DND-41 (cell line): ENCODE data around the gene USP34.

ENCODE experiments used
- ATAC-seq: fragments of 200-7000 bp; cut with Tn5 transposase; 3 replicates; pipeline ENCODE4 v1.9.1; 2021; ENCODE audit warnings: low read depth; ENCODE audit not compliant: insufficient read depth
- DNase-seq: peaks from one replicate; pipeline ENCODE4 v3.0.0-alpha.2; 2020
- H2AFZ ChIP-seq: 2 replicates; pipeline ENCODE4 v1.6.0; 2012; ENCODE audit warnings: low read depth, low read length
- H3K27ac ChIP-seq: 2 replicates; pipeline ENCODE4 v1.5.1; 2012; ENCODE audit warnings: low read length, inconsistent platforms
- H3K27me3 ChIP-seq: fragments of 200-600 bp; sonication (generic); 2 replicates; pipeline ENCODE4 v1.6.0; 2012; ENCODE audit warnings: low read length, mild to moderate bottlenecking, inconsistent platforms; ENCODE audit not compliant: insufficient read depth, poor library complexity
- H3K36me3 ChIP-seq: 2 replicates; pipeline ENCODE4 v1.5.1; 2012; ENCODE audit warnings: low read length, inconsistent platforms; ENCODE audit not compliant: insufficient read depth
- H3K4me1 ChIP-seq: 2 replicates; pipeline ENCODE4 v1.5.1; 2012; ENCODE audit warnings: mild to moderate bottlenecking, low read length; ENCODE audit not compliant: insufficient read depth
- H3K4me2 ChIP-seq: 2 replicates; pipeline ENCODE4 v1.6.0; 2012; ENCODE audit warnings: mild to moderate bottlenecking, moderate library complexity, low read length, inconsistent platforms; ENCODE audit not compliant: insufficient read depth
- H3K4me3 ChIP-seq, 2 experiments: fragments of 200-600 bp in 1 of 2; shearing (Covaris generic) in 1 of 2; 2 replicates each; pipeline ENCODE4 v1.5.1; 2012 to 2016; ENCODE audit warnings: inconsistent platforms in 2 of 2, low read length in 2 of 2, mild to moderate bottlenecking in 2 of 2, low read depth in 1 of 2, moderate library complexity in 1 of 2
- H3K79me2 ChIP-seq: 2 replicates; pipeline ENCODE4 v1.6.0; 2012; ENCODE audit warnings: low read length, inconsistent platforms; ENCODE audit not compliant: insufficient read depth
- H3K9ac ChIP-seq: 2 replicates; pipeline ENCODE4 v1.6.0; 2012; ENCODE audit warnings: low read depth, mild to moderate bottlenecking, inconsistent platforms, low read length, moderate library complexity
- H3K9me3 ChIP-seq: 2 replicates; pipeline ENCODE4 v1.5.1; 2012; ENCODE audit warnings: low read length, moderate library complexity, mild to moderate bottlenecking, inconsistent platforms; ENCODE audit not compliant: insufficient read depth, severe bottlenecking
- H4K20me1 ChIP-seq: 2 replicates; pipeline ENCODE4 v1.6.0; 2012; ENCODE audit warnings: low read length; ENCODE audit not compliant: insufficient read depth
- EZH2 ChIP-seq: IDR thresholded peaks from 3 replicates; pipeline ENCODE4 v1.6.1; 2012; ENCODE audit warnings: borderline replicate concordance, low read depth, mild to moderate bottlenecking, moderate library complexity, low read length, inconsistent platforms; ENCODE audit not compliant: severe bottlenecking
- TF ChIP-seq, protein P1 (sequence below): IDR thresholded peaks from 2 replicates; pipeline ENCODE4 v1.5.1; 2012; ENCODE audit warnings: borderline replicate concordance, low read length, moderate library complexity, mild to moderate bottlenecking; ENCODE audit not compliant: poor library complexity, severe bottlenecking; ENCODE audit errors: extremely low read depth

Gene USP34

DNA sequence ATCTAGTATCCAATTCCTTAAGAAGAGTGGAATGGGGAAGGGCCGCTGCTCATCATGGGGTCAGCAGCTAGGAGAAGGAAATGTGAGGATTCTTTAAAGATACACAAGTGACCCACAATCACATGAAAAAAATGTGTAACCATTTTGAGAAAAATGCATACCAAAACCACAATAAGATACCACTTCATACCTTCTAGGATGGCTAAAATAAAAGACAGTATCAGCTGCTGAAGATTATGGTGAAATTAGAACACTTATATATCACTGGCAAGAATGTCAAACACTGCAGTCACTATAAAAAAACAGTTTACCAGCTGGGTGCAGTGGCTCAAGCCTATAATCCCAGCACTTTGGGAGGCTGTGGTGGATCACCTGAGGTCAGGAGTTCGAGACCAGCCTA, 241.0 kb downstream of the USP34 start:
- Histone ChIP-seq H3K36me3 (peaks cover 70% of the 10 kb centered on the region), H3K4me1 (no peaks in the 10 kb centered on the region)
- no peak for ATAC-seq

DNA sequence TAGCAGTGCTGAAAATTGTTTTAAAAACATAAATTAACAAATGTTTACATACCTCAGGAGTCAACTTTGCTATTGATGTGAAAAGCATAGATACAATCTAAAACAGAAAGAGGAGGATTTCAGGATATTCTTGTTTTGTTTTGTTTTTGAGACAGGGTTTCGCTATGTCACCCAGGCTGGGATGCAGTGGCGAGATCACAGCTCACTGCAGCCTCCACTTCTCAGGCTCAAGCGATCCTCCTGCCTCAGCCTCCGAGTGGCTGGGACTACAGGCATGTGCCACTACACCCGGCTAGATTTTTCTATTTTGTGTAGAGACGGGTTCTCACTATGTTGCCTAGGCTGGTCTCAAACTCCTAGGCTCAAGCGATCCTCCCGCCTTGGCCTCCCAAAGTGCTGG, 248.3 kb downstream of the USP34 start:
- DNase-seq: no peak
- TF ChIP-seq EZH2: no peak
- TF ChIP-seq, protein P1, sequence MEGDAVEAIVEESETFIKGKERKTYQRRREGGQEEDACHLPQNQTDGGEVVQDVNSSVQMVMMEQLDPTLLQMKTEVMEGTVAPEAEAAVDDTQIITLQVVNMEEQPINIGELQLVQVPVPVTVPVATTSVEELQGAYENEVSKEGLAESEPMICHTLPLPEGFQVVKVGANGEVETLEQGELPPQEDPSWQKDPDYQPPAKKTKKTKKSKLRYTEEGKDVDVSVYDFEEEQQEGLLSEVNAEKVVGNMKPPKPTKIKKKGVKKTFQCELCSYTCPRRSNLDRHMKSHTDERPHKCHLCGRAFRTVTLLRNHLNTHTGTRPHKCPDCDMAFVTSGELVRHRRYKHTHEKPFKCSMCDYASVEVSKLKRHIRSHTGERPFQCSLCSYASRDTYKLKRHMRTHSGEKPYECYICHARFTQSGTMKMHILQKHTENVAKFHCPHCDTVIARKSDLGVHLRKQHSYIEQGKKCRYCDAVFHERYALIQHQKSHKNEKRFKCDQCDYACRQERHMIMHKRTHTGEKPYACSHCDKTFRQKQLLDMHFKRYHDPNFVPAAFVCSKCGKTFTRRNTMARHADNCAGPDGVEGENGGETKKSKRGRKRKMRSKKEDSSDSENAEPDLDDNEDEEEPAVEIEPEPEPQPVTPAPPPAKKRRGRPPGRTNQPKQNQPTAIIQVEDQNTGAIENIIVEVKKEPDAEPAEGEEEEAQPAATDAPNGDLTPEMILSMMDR: no peak

More for the DNA sequence above, 241.0 kb downstream of the USP34 start:
- no peaks in the 10 kb centered on the region for H3K27me3 ChIP-seq
- H3K27ac ChIP-seq: no peak overlapping the region
- H3K79me2 ChIP-seq: no peaks in the 10 kb centered on the region
- H2AFZ ChIP-seq: no peak overlapping the region
- H3K4me3 ChIP-seq: no peak overlapping the region
- no peak overlapping the region for H3K4me2 ChIP-seq
- no peaks in the 10 kb centered on the region for H4K20me1 ChIP-seq
- no peaks in the 10 kb centered on the region for H3K9me3 ChIP-seq
- no peak for DNase-seq
- no peak overlapping the region for H3K9ac ChIP-seq
- TF ChIP-seq, protein P1: no peak
- no peak for TF ChIP-seq EZH2

DNA sequence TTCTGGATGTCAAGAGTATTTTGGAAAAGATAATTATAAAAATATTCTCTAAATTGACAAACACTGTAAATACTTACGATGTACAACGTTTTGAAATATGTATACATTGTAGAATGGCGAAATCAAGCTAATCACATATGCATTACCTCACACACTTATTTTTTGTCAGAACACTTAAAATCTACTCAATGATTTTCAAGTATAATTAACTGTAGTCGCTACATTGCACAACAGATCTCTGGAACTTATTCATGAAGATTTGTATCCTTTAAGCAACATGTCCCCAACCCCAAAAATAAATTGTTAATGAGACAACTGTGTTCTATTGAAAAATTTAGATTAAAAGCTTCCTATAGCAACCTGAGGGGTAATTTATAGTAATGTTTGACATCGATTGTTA, 249.1 kb downstream of the USP34 start:
- H3K9ac ChIP-seq: no peak overlapping the region
- peaks cover 67% of the 10 kb centered on the region for H3K36me3 ChIP-seq
- DNase-seq: no peak
- ATAC-seq: no peak
- TF ChIP-seq, protein P1: no peak
- TF ChIP-seq EZH2: no peak
- no peak overlapping the region for H3K4me3 ChIP-seq
- H3K4me2 ChIP-seq: no peak overlapping the region
- no peaks in the 10 kb centered on the region for H3K4me1 ChIP-seq
- H3K79me2 ChIP-seq: no peaks in the 10 kb centered on the region
- H2AFZ ChIP-seq: no peak overlapping the region
- H3K27ac ChIP-seq: no peak overlapping the region
- no peaks in the 10 kb centered on the region for H4K20me1 ChIP-seq
- H3K27me3 ChIP-seq: no peaks in the 10 kb centered on the region
- H3K9me3 ChIP-seq: no peaks in the 10 kb centered on the region

More for the DNA sequence above, 248.3 kb downstream of the USP34 start:
- ATAC-seq: no peak
- Histone ChIP-seq H3K4me1 (no peaks in the 10 kb centered on the region), H3K79me2 (no peaks in the 10 kb centered on the region), H4K20me1 (no peaks in the 10 kb centered on the region), H3K27ac (no peak overlapping the region), H2AFZ (no peak overlapping the region), H3K36me3 (peaks cover 69% of the 10 kb centered on the region), H3K4me3 (no peak overlapping the region), H3K9me3 (no peaks in the 10 kb centered on the region), H3K9ac (no peak overlapping the region), H3K4me2 (no peak overlapping the region), H3K27me3 (no peaks in the 10 kb centered on the region)

DNA sequence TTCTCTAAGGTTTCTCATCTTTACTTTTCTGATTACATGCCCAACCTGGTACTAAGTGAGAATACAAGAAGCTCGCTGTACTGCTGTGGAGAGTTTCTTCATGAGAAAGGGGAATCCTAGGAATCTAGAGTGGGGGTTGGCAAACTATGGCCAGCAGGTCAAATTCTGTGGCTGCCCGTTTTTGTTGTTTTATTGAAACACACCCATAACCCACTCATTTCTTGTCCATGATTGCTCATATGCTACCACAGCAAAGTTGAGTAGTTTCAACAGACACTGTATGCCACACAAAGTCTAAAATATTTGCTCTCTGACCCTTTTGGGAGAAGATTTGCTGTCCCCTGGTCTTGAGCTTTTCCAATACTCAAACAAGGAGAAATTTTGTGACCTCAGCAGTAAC, 250.1 kb downstream of the USP34 start:
- ATAC-seq: no peak
- H3K27me3 ChIP-seq: no peaks in the 10 kb centered on the region
- TF ChIP-seq, protein P1: no peak
- no peak for TF ChIP-seq EZH2
- no peak overlapping the region for H3K4me3 ChIP-seq
- no peaks in the 10 kb centered on the region for H4K20me1 ChIP-seq
- no peak overlapping the region for H3K27ac ChIP-seq
- DNase-seq: no peak
- H3K4me1 ChIP-seq: no peaks in the 10 kb centered on the region
- H3K36me3 ChIP-seq: peaks cover 65% of the 10 kb centered on the region
- H3K79me2 ChIP-seq: no peaks in the 10 kb centered on the region
- no peak overlapping the region for H2AFZ ChIP-seq
- no peaks in the 10 kb centered on the region for H3K9me3 ChIP-seq
- H3K4me2 ChIP-seq: no peak overlapping the region
- no peak overlapping the region for H3K9ac ChIP-seq
